ENCODE results near the gene SUN2. TPM values are rescaled to one million over a fixed set of nuclear protein-coding genes. Genes with fewer than 3 reads are reported as not detected.

Gene SUN2
- total RNA-seq, 1 experiment from 2014 or later, result 23.3 TPM

- Histone ChIP-seq H2AFZ (ENCODE audit: low read length) (peak within 1 kb of the TSS; percentile 100), H3K27ac (ENCODE audit: low read length) (no peak within 1 kb of the TSS), H3K27me3 (ENCODE audit: low read length) (no peaks in the 10 kb centered on the region), H3K4me1 (ENCODE audit: low read length) (peaks cover 15% of the 10 kb centered on the region), H3K36me3 (ENCODE audit: insufficient read depth, low read length) (no peaks in the 10 kb centered on the region), H4K20me1 (ENCODE audit: insufficient read depth, low read depth, low read length) (no peaks in the 10 kb centered on the region), H3K4me2 (ENCODE audit: low read depth, low read length, poor library complexity, severe bottlenecking) (peak within 1 kb of the TSS; percentile 81), H3K9ac (ENCODE audit: low read length) (peak within 1 kb of the TSS; percentile 77), H3K4me3 (ENCODE audit: low read length) (peak within 1 kb of the TSS; percentile 79), H3K79me2 (ENCODE audit: low read length) (no peaks in the 10 kb centered on the region), H3K9me3 (ENCODE audit: low read length) (no peaks in the 10 kb centered on the region; the same call in 1 of the 2 replicates), H3K9me2 (replicated peaks; ENCODE audit: insufficient read depth, low read length) (no peaks in the 10 kb centered on the region)
- peak; percentile 99 for DNase-seq
These were observed 38.1 kb upstream of the SUN2 start, which contains the start of gene DNAL4 for GRCh38 chr22:38793721-38794466. TSS of gene DNAL4 (minus strand) at chr22:38794143. CDS start at chr22:38782731, 11,412 bp downstream.

- H2AFZ ChIP-seq (ENCODE audit: low read length), result no peak overlapping the region
- peaks cover 15% of the 10 kb centered on the region for H3K4me1 ChIP-seq (ENCODE audit: low read length)
These were observed 37.5 kb upstream of the SUN2 start for GRCh38 chr22:38793317-38793716.

GRCh38 chr22:38792833-38793232 is 37.0 kb upstream of the SUN2 start:
- Histone ChIP-seq H2AFZ (ENCODE audit: low read length) (no peak overlapping the region), H3K9me2 (replicated peaks; ENCODE audit: insufficient read depth, low read length) (no peaks in the 10 kb centered on the region), H3K4me2 (ENCODE audit: low read depth, low read length, poor library complexity, severe bottlenecking) (peak overlapping the region; percentile 81), H3K27me3 (ENCODE audit: low read length) (no peaks in the 10 kb centered on the region), H3K9ac (ENCODE audit: low read length) (peak overlapping the region; percentile 77), H3K36me3 (ENCODE audit: insufficient read depth, low read length) (no peaks in the 10 kb centered on the region), H3K9me3 (ENCODE audit: low read length) (no peaks in the 10 kb centered on the region), H3K4me3 (ENCODE audit: low read length) (peak overlapping the region; percentile 79; the same call in 1 of the 2 replicates), H3K27ac (ENCODE audit: low read length) (no peak overlapping the region), H3K79me2 (ENCODE audit: low read length) (no peaks in the 10 kb centered on the region), H3K4me1 (ENCODE audit: low read length) (peaks cover 15% of the 10 kb centered on the region), H4K20me1 (ENCODE audit: insufficient read depth, low read depth, low read length) (no peaks in the 10 kb centered on the region)
- DNase-seq, result no peak

More at GRCh38 chr22:38793317-38793716, 37.5 kb upstream of the SUN2 start:
- no peak for DNase-seq
- Histone ChIP-seq H3K79me2 (ENCODE audit: low read length) (no peaks in the 10 kb centered on the region), H3K9ac (ENCODE audit: low read length) (peak overlapping the region; percentile 77), H3K27ac (ENCODE audit: low read length) (no peak overlapping the region), H4K20me1 (ENCODE audit: insufficient read depth, low read depth, low read length) (no peaks in the 10 kb centered on the region), H3K9me2 (replicated peaks; ENCODE audit: insufficient read depth, low read length) (no peaks in the 10 kb centered on the region), H3K27me3 (ENCODE audit: low read length) (no peaks in the 10 kb centered on the region), H3K4me2 (ENCODE audit: low read depth, low read length, poor library complexity, severe bottlenecking) (peak overlapping the region; percentile 81), H3K36me3 (ENCODE audit: insufficient read depth, low read length) (no peaks in the 10 kb centered on the region), H3K4me3 (ENCODE audit: low read length) (peak overlapping the region; percentile 79), H3K9me3 (ENCODE audit: low read length) (no peaks in the 10 kb centered on the region)

GRCh38 chr22:38789606-38790005 is 33.8 kb upstream of the SUN2 start:
- Histone ChIP-seq H3K36me3 (ENCODE audit: insufficient read depth, low read length) (no peaks in the 10 kb centered on the region), H3K9me3 (ENCODE audit: low read length) (no peaks in the 10 kb centered on the region), H3K4me1 (ENCODE audit: low read length) (peaks cover 15% of the 10 kb centered on the region), H3K9me2 (replicated peaks; ENCODE audit: insufficient read depth, low read length) (no peaks in the 10 kb centered on the region), H3K4me3 (ENCODE audit: low read length) (no peak overlapping the region), H3K27ac (ENCODE audit: low read length) (no peak overlapping the region), H3K4me2 (ENCODE audit: low read depth, low read length, poor library complexity, severe bottlenecking) (no peak overlapping the region), H3K9ac (ENCODE audit: low read length) (no peak overlapping the region), H3K27me3 (ENCODE audit: low read length) (no peaks in the 10 kb centered on the region), H2AFZ (ENCODE audit: low read length) (no peak overlapping the region), H4K20me1 (ENCODE audit: insufficient read depth, low read depth, low read length) (no peaks in the 10 kb centered on the region), H3K79me2 (ENCODE audit: low read length) (no peaks in the 10 kb centered on the region)
- no peak for DNase-seq

- H3K36me3 ChIP-seq (ENCODE audit: insufficient read depth, low read length), result no peaks in the 10 kb centered on the region
- no peak overlapping the region for H3K4me2 ChIP-seq (ENCODE audit: low read depth, low read length, poor library complexity, severe bottlenecking)
- H3K4me3 ChIP-seq (ENCODE audit: low read length), result no peak overlapping the region
- H2AFZ ChIP-seq (ENCODE audit: low read length), result no peak overlapping the region
- no peaks in the 10 kb centered on the region for H3K9me2 ChIP-seq (replicated peaks; ENCODE audit: insufficient read depth, low read length)
- H3K4me1 ChIP-seq (ENCODE audit: low read length), result peaks cover 10% of the 10 kb centered on the region
- H3K9me3 ChIP-seq (ENCODE audit: low read length), result no peaks in the 10 kb centered on the region
- H4K20me1 ChIP-seq (ENCODE audit: insufficient read depth, low read depth, low read length), result no peaks in the 10 kb centered on the region
- H3K27me3 ChIP-seq (ENCODE audit: low read length), result no peaks in the 10 kb centered on the region
- H3K27ac ChIP-seq (ENCODE audit: low read length), result no peak overlapping the region
- no peaks in the 10 kb centered on the region for H3K79me2 ChIP-seq (ENCODE audit: low read length)
- DNase-seq, result no peak
- no peak overlapping the region for H3K9ac ChIP-seq (ENCODE audit: low read length)
These were observed 33.0 kb upstream of the SUN2 start for GRCh38 chr22:38788846-38789245.

GRCh38 chr22:38788021-38788816 is 32.4 kb upstream of the SUN2 start:
- no peaks in the 10 kb centered on the region for H3K27me3 ChIP-seq (ENCODE audit: low read length)
- H3K4me1 ChIP-seq (ENCODE audit: low read length), result peaks cover 5% of the 10 kb centered on the region
- no peaks in the 10 kb centered on the region for H3K9me3 ChIP-seq (ENCODE audit: low read length)
- no peaks in the 10 kb centered on the region for H3K36me3 ChIP-seq (ENCODE audit: insufficient read depth, low read length)
- H3K9me2 ChIP-seq (replicated peaks; ENCODE audit: insufficient read depth, low read length), result no peaks in the 10 kb centered on the region
- H3K9ac ChIP-seq (ENCODE audit: low read length), result no peak overlapping the region
- no peak overlapping the region for H3K27ac ChIP-seq (ENCODE audit: low read length)
- DNase-seq, result no peak
- H3K4me2 ChIP-seq (ENCODE audit: low read depth, low read length, poor library complexity, severe bottlenecking), result no peak overlapping the region
- H2AFZ ChIP-seq (ENCODE audit: low read length), result no peak overlapping the region
- H3K79me2 ChIP-seq (ENCODE audit: low read length), result no peaks in the 10 kb centered on the region
- no peak overlapping the region for H3K4me3 ChIP-seq (ENCODE audit: low read length)
- H4K20me1 ChIP-seq (ENCODE audit: insufficient read depth, low read depth, low read length), result no peaks in the 10 kb centered on the region

GRCh38 chr22:38786631-38787030 is 30.8 kb upstream of the SUN2 start:
- H3K27me3 ChIP-seq (ENCODE audit: low read length), result no peaks in the 10 kb centered on the region
- H3K9me3 ChIP-seq (ENCODE audit: low read length), result no peaks in the 10 kb centered on the region
- H3K36me3 ChIP-seq (ENCODE audit: insufficient read depth, low read length), result no peaks in the 10 kb centered on the region
- DNase-seq, result no peak
- H3K9me2 ChIP-seq (replicated peaks; ENCODE audit: insufficient read depth, low read length), result no peaks in the 10 kb centered on the region
- H3K27ac ChIP-seq (ENCODE audit: low read length), result no peak overlapping the region
- H4K20me1 ChIP-seq (ENCODE audit: insufficient read depth, low read depth, low read length), result no peaks in the 10 kb centered on the region
- no peaks in the 10 kb centered on the region for H3K79me2 ChIP-seq (ENCODE audit: low read length)
- H3K4me3 ChIP-seq (ENCODE audit: low read length), result no peak overlapping the region
- no peaks in the 10 kb centered on the region for H3K4me1 ChIP-seq (ENCODE audit: low read length)
- no peak overlapping the region for H3K4me2 ChIP-seq (ENCODE audit: low read depth, low read length, poor library complexity, severe bottlenecking)
- H3K9ac ChIP-seq (ENCODE audit: low read length), result no peak overlapping the region
- no peak overlapping the region for H2AFZ ChIP-seq (ENCODE audit: low read length)

GRCh38 chr22:38784856-38785255 is 29.1 kb upstream of the SUN2 start:
- Histone ChIP-seq H3K9me2 (replicated peaks; ENCODE audit: insufficient read depth, low read length) (no peaks in the 10 kb centered on the region), H3K79me2 (ENCODE audit: low read length) (no peaks in the 10 kb centered on the region), H3K9me3 (ENCODE audit: low read length) (no peaks in the 10 kb centered on the region), H3K27ac (ENCODE audit: low read length) (no peak overlapping the region), H3K4me3 (ENCODE audit: low read length) (no peak overlapping the region), H2AFZ (ENCODE audit: low read length) (no peak overlapping the region), H4K20me1 (ENCODE audit: insufficient read depth, low read depth, low read length) (no peaks in the 10 kb centered on the region), H3K4me1 (ENCODE audit: low read length) (no peaks in the 10 kb centered on the region), H3K36me3 (ENCODE audit: insufficient read depth, low read length) (no peaks in the 10 kb centered on the region), H3K27me3 (ENCODE audit: low read length) (no peaks in the 10 kb centered on the region), H3K9ac (ENCODE audit: low read length) (no peak overlapping the region), H3K4me2 (ENCODE audit: low read depth, low read length, poor library complexity, severe bottlenecking) (no peak overlapping the region)
- no peak for DNase-seq
